Panc1 (cell line): ENCODE results near the gene CHTF18. TPM values are rescaled to one million over a fixed set of nuclear protein-coding genes. Genes with fewer than 3 reads are reported as not detected.

Experiments
- ATAC-seq: fragments of 200-7000 bp; cut with Tn5 transposase; 2 replicates; pipeline ENCODE4 v1.9.1; 2020; ENCODE audit warnings: mild to moderate bottlenecking, moderate library complexity
- BruUV-seq: library from RNA; stranded (reverse); fragments of 400-500 nt; replicated peaks from 2 replicates; lab custom pipeline; 2021; lab: Mats Ljungman, UMichigan
- CTCF ChIA-PET: fragments of 300-600 bp; sonication (Branson Sonifier 250); formaldehyde crosslinking; loops from one replicate; lab custom pipeline; 2022; ENCODE audit warnings: antibody characterized with exemption; lab: Charles Lee
- POLR2A ChIA-PET: fragments of 300-600 bp; sonication (Branson Sonifier 250); formaldehyde crosslinking; loops from one replicate; lab custom pipeline; 2022; ENCODE audit warnings: antibody characterized with exemption; lab: Charles Lee
- DNase-seq: peaks from one replicate; pipeline ENCODE4 v3.0.0-alpha.2; 2010; ENCODE audit warnings: low read depth, low spot score
- H3K27ac ChIP-seq: 2 replicates; pipeline ENCODE4 v1.5.1; 2011; ENCODE audit warnings: mild to moderate bottlenecking, low read length, inconsistent platforms
- H3K27me3 ChIP-seq: fragments of 200-500 bp; sonication (Bioruptor generic); 2 replicates; pipeline ENCODE4 v1.6.0; 2014; ENCODE audit warnings: low read length, inconsistent platforms; ENCODE audit not compliant: control insufficient read depth, insufficient read depth
- H3K36me3 ChIP-seq: fragments of 200-500 bp; sonication (Bioruptor generic); 2 replicates; pipeline ENCODE4 v1.5.1; 2014; ENCODE audit warnings: inconsistent platforms, mild to moderate bottlenecking, low read length, moderate library complexity; ENCODE audit not compliant: control insufficient read depth, insufficient read depth
- H3K4me1 ChIP-seq: 2 replicates; pipeline ENCODE4 v1.5.1; 2011; ENCODE audit warnings: inconsistent platforms, mild to moderate bottlenecking, low read length, moderate library complexity; ENCODE audit not compliant: control insufficient read depth, insufficient read depth
- H3K4me3 ChIP-seq, 2 experiments: 2 replicates each; pipeline ENCODE4 v1.5.1; 2011 to 2012; ENCODE audit warnings: low read depth in 2 of 2, low read length in 2 of 2, mild to moderate bottlenecking in 2 of 2, inconsistent platforms in 1 of 2, moderate library complexity in 1 of 2
- H3K9me3 ChIP-seq: fragments of 200-500 bp; sonication (Bioruptor generic); 2 replicates; pipeline ENCODE4 v1.5.1; 2014; ENCODE audit warnings: low read depth, mild to moderate bottlenecking, inconsistent platforms, low read length, moderate library complexity; ENCODE audit not compliant: control insufficient read depth, insufficient read depth
- CTCF ChIP-seq: fragments of 450-650 bp; IDR thresholded peaks from 2 replicates; pipeline ENCODE4 v1.5.1; 2017; ENCODE audit warnings: mild to moderate bottlenecking
- POLR2AphosphoS5 ChIP-seq: IDR thresholded peaks from 2 replicates; pipeline ENCODE4 v1.6.1; 2012; ENCODE audit warnings: mild to moderate bottlenecking, low read depth, low read length, moderate library complexity
- REST ChIP-seq, 2 experiments: IDR thresholded peaks; 2 replicates each; pipeline ENCODE4 v1.6.1; 2011 to 2012; ENCODE audit warnings: low read depth in 2 of 2, control low read depth in 1 of 2, low read length in 1 of 2, mild to moderate bottlenecking in 1 of 2, moderate library complexity in 1 of 2; ENCODE audit not compliant: insufficient read depth in 1 of 2
- SIN3A ChIP-seq: IDR thresholded peaks from 2 replicates; pipeline ENCODE4 v1.6.1; 2012; ENCODE audit warnings: low read depth, mild to moderate bottlenecking, low read length, moderate library complexity, borderline replicate concordance; ENCODE audit not compliant: insufficient read depth
- TCF7L2 ChIP-seq: IDR thresholded peaks from 2 replicates; pipeline ENCODE4 v1.6.1; 2011; ENCODE audit warnings: mild to moderate bottlenecking, low read depth, low read length, inconsistent platforms
- in situ Hi-C: cut with HindIII; loops from 2 replicates; pipeline ENCODE4 v1.10.0; 2016; ENCODE audit warnings: low sequenced_read_pairs, low pct_unique_long_range_greater_than_20kb
- intact Hi-C: fragments of 100-400 bp; cut with micrococcal nuclease; formaldehyde crosslinking; loops from one replicate; pipeline ENCODE4 v1.10.0; 2022; ENCODE audit not compliant: unreplicated experiment
- total RNA-seq: library from RNA; stranded (reverse); gene quantifications from one replicate; pipeline ENCODE4 v1.2.1, GENCODE V29; 2021; ENCODE audit not compliant: unreplicated experiment

CHTF18 gene
- total RNA-seq, 1 experiment from 2014 or later: 118 TPM

- BruUV-seq: TSS peak; percentile 98
- H3K9me3 ChIP-seq: no peaks in the 10 kb centered on the region
- intact Hi-C loops (no loop called here), in situ Hi-C loops (no loop called here)
- ChIA-PET POLR2A (interaction anchor here (0.7 to 0.9 kb wide), 4 partner anchors 12 to 312 kb away, joined by 3 to 10 read pairs (median 5); no protein-coding TSS in a partner anchor), CTCF (interaction anchor here (0.8 kb wide), 1 partner anchor 67 kb away, joined by 5 read pairs; the partner anchor contains the start of gene CIAO3)
- peak; percentile 94 for ATAC-seq
- H3K4me1 ChIP-seq: peaks cover 24% of the 10 kb centered on the region
- peak overlapping the region; percentile 73 to 75 for H3K4me3 ChIP-seq
- TF ChIP-seq POLR2AphosphoS5 (peak; percentile 63; the same call in 1 of the 2 replicates), TCF7L2 (no peak), CTCF (no peak), SIN3A (peak; percentile 46; the same call in 1 of the 2 replicates)
- DNase-seq: peak; percentile 66
- no peaks in the 10 kb centered on the region for H3K36me3 ChIP-seq
- H3K27me3 ChIP-seq: no peaks in the 10 kb centered on the region
- H3K27ac ChIP-seq: peak overlapping the region; percentile 77
Measured at GRCh38 chr16:807347-808084, 19.1 kb downstream of the CHTF18 start.

- Histone ChIP-seq H3K27ac (peak overlapping the region; percentile 77), H3K36me3 (no peaks in the 10 kb centered on the region), H3K9me3 (no peaks in the 10 kb centered on the region), H3K4me1 (peaks cover 24% of the 10 kb centered on the region), H3K4me3 (peak overlapping the region; percentile 73 to 75), H3K27me3 (no peaks in the 10 kb centered on the region)
- no TSS peak for BruUV-seq
- DNase-seq: no peak
- no peak for ATAC-seq
- intact Hi-C loops (no loop called here), in situ Hi-C loops (no loop called here)
- ChIA-PET CTCF (interaction anchor here (0.7 kb wide), 2 partner anchors 75 to 1120 kb away, joined by 3 to 8 read pairs; no protein-coding TSS in a partner anchor), POLR2A (interaction anchor here (0.5 kb wide), 1 partner anchor 83 kb away, joined by 3 read pairs; no protein-coding TSS in a partner anchor)
- no peak for TF ChIP-seq CTCF
- TF ChIP-seq SIN3A: no peak
- TF ChIP-seq POLR2AphosphoS5: no peak
- no peak for TF ChIP-seq REST (IDR thresholded peaks at IDR 0.05; ENCODE audit: insufficient read depth in 1 of 2, low read depth in 2 of 2, low read length in 1 of 2)
- no peak for TF ChIP-seq TCF7L2
Measured at GRCh38 chr16:808085-808386, 19.6 kb downstream of the CHTF18 start.
